ENCODE measurements around the gene ARNT2.

The ARNT2 gene

GRCh38 chr15:80630981-80631380 lies 226.8 kb downstream of the ARNT2 start:
- no peak overlapping the region for H3K4me3 ChIP-seq (ENCODE audit: low read length)
- TF ChIP-seq CTCF (conservative IDR thresholded peaks at IDR 0.05; ENCODE audit: low read length) = no peak
- DNase-seq (ENCODE audit: low read depth) = no peak

DNA sequence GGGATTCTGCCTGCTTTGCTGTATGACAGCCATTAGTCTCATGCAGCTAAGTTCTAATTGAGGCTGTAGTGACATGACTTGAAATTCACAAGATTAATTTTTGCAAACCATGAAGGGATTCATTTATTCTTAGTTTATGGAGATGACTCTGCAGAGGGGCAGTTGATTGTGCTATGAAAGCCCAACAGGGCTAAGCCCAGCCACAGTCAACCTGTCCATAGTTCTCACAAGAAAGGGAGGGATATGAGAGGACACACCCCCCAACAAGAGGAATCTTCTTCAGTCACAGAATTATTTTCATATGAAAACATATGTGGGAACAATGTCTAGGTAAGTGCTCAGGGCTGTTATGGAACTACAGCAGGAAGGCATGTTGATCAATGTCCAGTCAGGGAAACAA lies 229.0 kb downstream of the ARNT2 start:
- no peak overlapping the region for H3K4me3 ChIP-seq (ENCODE audit: low read length)
- no peak for TF ChIP-seq CTCF (conservative IDR thresholded peaks at IDR 0.05; ENCODE audit: low read length)
- no peak for DNase-seq (ENCODE audit: low read depth)

- no peak for TF ChIP-seq CTCF (conservative IDR thresholded peaks at IDR 0.05; ENCODE audit: low read length)
- H3K4me3 ChIP-seq (ENCODE audit: low read length) = no peak overlapping the region
- no peak for DNase-seq (ENCODE audit: low read depth)
Measured at GRCh38 chr15:80635953-80636352, 231.8 kb downstream of the ARNT2 start.

DNA sequence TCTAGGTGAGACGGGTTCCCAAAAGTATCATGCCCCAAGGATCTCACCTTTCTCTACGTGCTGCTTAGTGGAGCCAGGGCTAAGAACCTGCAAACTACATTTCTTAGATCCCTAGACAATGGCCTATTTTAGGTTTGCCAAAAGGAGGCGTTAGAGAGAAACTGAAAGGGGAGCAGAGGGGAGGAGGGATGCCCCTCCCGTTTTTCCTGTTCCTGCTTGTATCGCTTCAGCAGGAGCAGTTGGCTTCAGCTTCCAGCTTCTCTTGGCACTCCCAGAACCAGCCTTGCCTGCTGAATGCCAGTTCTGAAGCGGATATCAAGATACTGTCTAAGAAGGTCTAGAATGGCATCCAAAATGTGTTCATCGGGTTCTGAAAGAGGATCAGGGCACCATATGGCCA lies 232.5 kb downstream of the ARNT2 start:
- DNase-seq (ENCODE audit: low read depth) = no peak
- no peak for TF ChIP-seq CTCF (conservative IDR thresholded peaks at IDR 0.05; ENCODE audit: low read length)
- H3K4me3 ChIP-seq (ENCODE audit: low read length) = no peak overlapping the region

- DNase-seq (ENCODE audit: low read depth) = no peak
- H3K4me3 ChIP-seq (ENCODE audit: low read length) = no peak overlapping the region
- TF ChIP-seq CTCF (conservative IDR thresholded peaks at IDR 0.05; ENCODE audit: low read length) = no peak
Measured at GRCh38 chr15:80637747-80638146, 233.6 kb downstream of the ARNT2 start.

DNA sequence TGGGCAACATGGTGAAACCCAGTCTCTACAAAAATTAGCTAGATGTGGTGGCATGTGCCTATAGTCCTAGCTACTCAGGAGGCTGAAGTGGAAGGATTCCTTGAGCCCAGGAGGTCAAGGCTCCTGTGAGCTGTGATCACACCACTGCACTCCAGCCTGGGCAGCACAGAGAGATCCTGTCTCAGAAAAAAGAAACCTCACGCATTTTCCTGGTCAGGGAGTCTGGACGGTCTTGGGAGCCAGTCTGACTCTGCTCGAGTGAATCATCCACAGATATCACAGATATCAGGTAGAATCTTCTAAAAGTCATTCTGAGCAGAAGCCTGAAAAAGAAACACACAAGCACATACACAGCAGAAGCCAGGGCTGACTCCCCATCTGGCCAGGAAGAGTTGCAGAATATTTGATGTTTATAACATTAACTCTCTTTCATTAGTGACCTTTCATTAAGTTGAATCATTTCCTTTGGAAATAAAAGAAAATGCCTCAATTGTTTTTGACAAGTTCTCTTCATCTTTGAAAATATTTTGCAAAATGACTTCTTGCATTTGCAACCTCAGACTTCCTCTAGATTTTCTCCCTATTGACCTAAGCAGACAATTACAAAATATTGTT lies 234.5 kb downstream of the ARNT2 start:
- H3K4me3 ChIP-seq (ENCODE audit: low read length) = no peak overlapping the region
- no peak for TF ChIP-seq CTCF (conservative IDR thresholded peaks at IDR 0.05; ENCODE audit: low read length)
- no peak for DNase-seq (ENCODE audit: low read depth)

DNA sequence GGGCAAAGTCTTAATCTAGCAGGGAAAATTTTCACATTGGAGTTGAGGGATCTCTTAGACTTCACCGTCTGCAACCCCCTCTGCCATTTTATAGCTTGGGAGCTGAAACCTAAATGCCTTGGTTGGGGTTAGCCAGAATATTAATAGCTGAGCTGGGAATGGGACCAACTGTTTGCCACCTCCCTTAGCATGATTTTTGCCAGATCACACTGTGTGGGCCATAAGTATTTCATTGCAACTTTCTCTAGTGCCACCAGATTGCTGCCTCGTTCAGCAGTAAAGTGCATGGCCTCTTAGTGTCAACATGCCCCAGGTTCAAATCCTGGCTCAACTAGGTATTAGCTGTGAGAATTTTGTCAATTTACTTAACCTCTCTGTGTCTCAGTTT lies 235.0 kb downstream of the ARNT2 start:
- no peak for TF ChIP-seq CTCF (conservative IDR thresholded peaks at IDR 0.05; ENCODE audit: low read length)
- no peak overlapping the region for H3K4me3 ChIP-seq (ENCODE audit: low read length)
- no peak for DNase-seq (ENCODE audit: low read depth)
